HG03378 (cell line): ENCODE results near the gene PLIN5.
"Not testable (repeated sequence)": the region's sequence is repeated elsewhere in the genome, so short reads cannot be mapped to it uniquely, and the experiment has no call there.

Experiments used
- ATAC-seq: cut with Tn5 transposase; IDR thresholded peaks from one replicate; pipeline ENCODE4 v1.9.1; 2021; ENCODE audit warnings: mild to moderate bottlenecking, moderate library complexity; ENCODE audit not compliant: unreplicated experiment

The PLIN5 gene

GRCh38 chr19:4543842-4544647, 9.0 kb upstream of the PLIN5 start:
- ATAC-seq, result no peak

- no peak for ATAC-seq
Observed at GRCh38 chr19:4542896-4543841, 8.1 kb upstream of the PLIN5 start.

- ATAC-seq, result not testable (repeated sequence)
Observed at GRCh38 chr19:4541806-4542145, 6.8 kb upstream of the PLIN5 start.

- no peak for ATAC-seq
Observed at GRCh38 chr19:4541114-4541805, 6.2 kb upstream of the PLIN5 start.

GRCh38 chr19:4539693-4540581, 4.9 kb upstream of the PLIN5 start, which contains the start of gene LRG1:
LRG1 (minus strand) TSS chr19:4540036; CDS start chr19:4540013, 23 bp downstream.
- no peak for ATAC-seq

GRCh38 chr19:4539169-4539692, 4.2 kb upstream of the PLIN5 start:
- no peak for ATAC-seq

- ATAC-seq, result no peak
Observed at GRCh38 chr19:4538601-4538954, 3.6 kb upstream of the PLIN5 start.

GRCh38 chr19:4537953-4538600, 3.1 kb upstream of the PLIN5 start:
- no peak for ATAC-seq

GRCh38 chr19:4536798-4537197, 1.8 kb upstream of the PLIN5 start:
- ATAC-seq, result no peak

- no peak for ATAC-seq
Observed at GRCh38 chr19:4533835-4534424, 1.1 kb downstream of the PLIN5 start.

GRCh38 chr19:4533334-4533733, 1.7 kb downstream of the PLIN5 start:
- ATAC-seq, result no peak

GRCh38 chr19:4531562-4532165, 3.4 kb downstream of the PLIN5 start:
- no peak for ATAC-seq

- ATAC-seq, result no peak
Observed at GRCh38 chr19:4529924-4530522, 5.0 kb downstream of the PLIN5 start.

- ATAC-seq, result no peak
Observed at GRCh38 chr19:4528843-4529242, 6.2 kb downstream of the PLIN5 start.

GRCh38 chr19:4527377-4527776, 7.6 kb downstream of the PLIN5 start:
- not testable (repeated sequence) for ATAC-seq

GRCh38 chr19:4525563-4526002, 9.4 kb downstream of the PLIN5 start:
- ATAC-seq, result no peak

- ATAC-seq, result no peak
Observed at GRCh38 chr19:4524808-4525562, 10.0 kb downstream of the PLIN5 start.
